BE2C (cell line): ENCODE data around the gene NTMT1.

Source experiments
- DNase-seq: peaks from one replicate; pipeline ENCODE4 v3.0.0-alpha.2; 2020
- H3K27me3 ChIP-seq: fragments of 250-450 bp; sonication (Bioruptor Pico); 2 replicates; pipeline ENCODE4 v1.5.1; 2020; ENCODE audit warnings: mild to moderate bottlenecking
- H3K36me3 ChIP-seq: fragments of 250-450 bp; sonication (Bioruptor Pico); 2 replicates; pipeline ENCODE4 v1.5.1; 2020; ENCODE audit warnings: mild to moderate bottlenecking
- H3K4me1 ChIP-seq: fragments of 250-450 bp; sonication (Bioruptor Pico); 2 replicates; pipeline ENCODE4 v1.5.1; 2020
- H3K4me3 ChIP-seq: 2 replicates; pipeline ENCODE4 v1.5.1; 2011; ENCODE audit warnings: low read depth, low read length
- H3K9me3 ChIP-seq: fragments of 250-450 bp; sonication (Bioruptor Pico); 2 replicates; pipeline ENCODE4 v1.5.1; 2020
- TF ChIP-seq, protein P1 (sequence below): IDR thresholded peaks from 2 replicates; pipeline ENCODE4 v1.5.1; 2012; ENCODE audit warnings: mild to moderate bottlenecking, low read depth, low read length

NTMT1 gene

DNA sequence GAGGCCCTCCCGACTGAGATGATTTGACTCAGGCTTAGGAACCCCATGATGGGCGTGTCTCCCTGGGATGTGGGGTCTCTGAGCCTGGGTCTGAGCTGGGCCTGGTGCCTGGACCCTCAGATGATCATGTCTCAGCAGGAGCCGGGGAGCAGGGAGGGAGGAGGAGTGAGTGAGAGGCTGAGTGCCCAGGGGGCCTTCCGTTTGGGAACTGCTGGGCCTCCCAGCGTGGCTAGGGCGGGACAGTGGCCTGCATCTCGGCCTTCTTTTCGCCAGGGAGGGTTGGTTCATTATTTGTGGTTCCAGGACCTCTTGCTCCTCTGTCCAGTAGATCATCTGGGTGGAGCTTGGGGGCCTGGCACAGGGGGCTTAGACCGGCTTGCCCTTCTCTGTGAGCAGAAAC lies 45.1 kb downstream of the NTMT1 start:
- Histone ChIP-seq H3K4me1 (no peaks in the 10 kb centered on the region; the same call in 1 of the 2 replicates), H3K9me3 (no peaks in the 10 kb centered on the region), H3K4me3 (no peak overlapping the region), H3K36me3 (no peaks in the 10 kb centered on the region), H3K27me3 (no peaks in the 10 kb centered on the region)
- no peak for DNase-seq
- TF ChIP-seq, protein P1, sequence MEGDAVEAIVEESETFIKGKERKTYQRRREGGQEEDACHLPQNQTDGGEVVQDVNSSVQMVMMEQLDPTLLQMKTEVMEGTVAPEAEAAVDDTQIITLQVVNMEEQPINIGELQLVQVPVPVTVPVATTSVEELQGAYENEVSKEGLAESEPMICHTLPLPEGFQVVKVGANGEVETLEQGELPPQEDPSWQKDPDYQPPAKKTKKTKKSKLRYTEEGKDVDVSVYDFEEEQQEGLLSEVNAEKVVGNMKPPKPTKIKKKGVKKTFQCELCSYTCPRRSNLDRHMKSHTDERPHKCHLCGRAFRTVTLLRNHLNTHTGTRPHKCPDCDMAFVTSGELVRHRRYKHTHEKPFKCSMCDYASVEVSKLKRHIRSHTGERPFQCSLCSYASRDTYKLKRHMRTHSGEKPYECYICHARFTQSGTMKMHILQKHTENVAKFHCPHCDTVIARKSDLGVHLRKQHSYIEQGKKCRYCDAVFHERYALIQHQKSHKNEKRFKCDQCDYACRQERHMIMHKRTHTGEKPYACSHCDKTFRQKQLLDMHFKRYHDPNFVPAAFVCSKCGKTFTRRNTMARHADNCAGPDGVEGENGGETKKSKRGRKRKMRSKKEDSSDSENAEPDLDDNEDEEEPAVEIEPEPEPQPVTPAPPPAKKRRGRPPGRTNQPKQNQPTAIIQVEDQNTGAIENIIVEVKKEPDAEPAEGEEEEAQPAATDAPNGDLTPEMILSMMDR = no peak

DNA sequence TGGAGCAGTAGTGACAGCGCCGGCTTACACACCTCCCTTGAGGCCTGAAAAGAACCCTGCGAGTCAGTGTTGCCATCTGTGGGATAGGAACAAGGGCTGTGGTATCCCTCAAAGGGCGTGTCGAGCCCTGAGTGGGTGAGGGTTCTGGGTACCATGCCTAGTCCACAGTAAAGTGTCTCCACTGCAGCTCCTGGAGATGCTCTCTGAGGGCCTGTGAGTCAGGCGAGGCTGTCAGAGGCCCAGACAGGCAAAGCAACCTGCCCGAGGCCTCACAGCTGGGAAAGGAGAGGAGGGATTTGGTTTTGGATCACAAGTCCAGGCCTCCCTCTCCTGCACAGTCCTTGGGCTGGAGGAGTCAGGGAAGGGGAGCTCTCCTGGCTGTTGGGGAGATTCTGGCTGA lies 45.6 kb downstream of the NTMT1 start:
- Histone ChIP-seq H3K27me3 (no peaks in the 10 kb centered on the region), H3K36me3 (no peaks in the 10 kb centered on the region)
- no peak for DNase-seq

DNA sequence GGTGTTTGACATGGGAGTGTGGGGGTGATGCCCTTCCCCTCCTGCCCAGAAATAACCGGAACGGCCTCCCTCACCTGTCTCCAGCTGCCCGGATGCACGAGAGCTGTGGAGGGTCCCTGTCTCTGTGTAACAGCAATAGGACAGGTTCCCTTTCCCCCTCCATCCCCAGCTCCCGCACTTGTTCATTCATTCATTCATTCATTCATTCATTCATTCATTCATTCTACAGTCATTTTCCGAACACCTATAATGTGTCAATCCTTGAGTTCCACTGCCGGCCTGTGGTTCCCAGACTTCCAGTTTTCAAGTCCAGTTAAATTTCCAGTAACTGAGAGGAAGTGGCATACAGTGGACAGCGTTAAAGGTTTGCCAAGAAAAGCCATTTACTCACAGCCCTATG lies 46.7 kb downstream of the NTMT1 start:
- TF ChIP-seq, protein P1 = no peak
- Histone ChIP-seq H3K36me3 (no peaks in the 10 kb centered on the region), H3K27me3 (no peaks in the 10 kb centered on the region), H3K4me3 (no peak overlapping the region), H3K9me3 (no peaks in the 10 kb centered on the region), H3K4me1 (no peaks in the 10 kb centered on the region; the same call in 1 of the 2 replicates)
- DNase-seq = no peak

More for the DNA sequence above, 45.6 kb downstream of the NTMT1 start:
- Histone ChIP-seq H3K9me3 (no peaks in the 10 kb centered on the region), H3K4me3 (no peak overlapping the region), H3K4me1 (no peaks in the 10 kb centered on the region; the same call in 1 of the 2 replicates)
- TF ChIP-seq, protein P1 = no peak

DNA sequence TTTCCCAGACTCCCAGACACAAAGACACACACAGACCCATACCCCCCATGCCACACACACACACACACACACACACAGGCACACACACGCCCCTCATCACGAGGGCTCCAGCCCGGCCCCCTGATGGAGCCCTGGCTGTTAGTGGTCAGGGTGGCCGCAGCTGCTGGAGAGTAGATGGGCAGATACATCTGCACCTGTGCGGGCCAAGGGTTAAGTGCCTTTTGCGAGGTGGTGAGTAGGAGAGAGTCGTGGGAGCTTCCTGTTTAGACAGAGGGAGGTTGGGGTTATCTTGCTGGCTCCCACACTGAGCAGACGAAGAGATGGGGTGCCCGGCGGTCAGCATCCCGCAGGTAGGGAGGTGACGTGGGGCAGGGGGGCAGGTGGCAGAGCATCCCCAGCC lies 47.6 kb downstream of the NTMT1 start:
- Histone ChIP-seq H3K27me3 (no peaks in the 10 kb centered on the region), H3K4me3 (no peak overlapping the region), H3K9me3 (no peaks in the 10 kb centered on the region), H3K36me3 (no peaks in the 10 kb centered on the region), H3K4me1 (no peaks in the 10 kb centered on the region; the same call in 1 of the 2 replicates)
- TF ChIP-seq, protein P1 = no peak
- DNase-seq = no peak

DNA sequence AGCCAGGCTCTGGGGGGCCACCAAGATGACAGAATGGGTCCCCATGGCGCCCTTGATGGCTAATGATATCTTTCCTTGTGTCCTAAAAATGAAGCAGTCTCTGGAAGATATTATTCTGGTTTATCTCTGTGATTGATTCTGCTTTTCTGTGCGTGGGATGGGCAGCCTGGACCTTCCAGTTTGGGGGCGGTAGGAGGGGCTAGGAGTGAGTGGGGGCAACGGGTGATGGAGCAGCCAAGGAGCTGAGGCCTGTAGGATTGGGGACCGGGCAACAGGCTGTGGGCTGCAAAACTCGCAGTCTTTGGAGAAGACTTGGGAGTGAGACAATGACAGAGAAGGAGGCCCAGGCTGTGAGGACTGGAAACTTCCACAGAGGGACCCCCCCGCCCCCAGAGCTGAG lies 48.3 kb downstream of the NTMT1 start:
- TF ChIP-seq, protein P1 = no peak
- Histone ChIP-seq H3K27me3 (no peaks in the 10 kb centered on the region), H3K4me3 (no peak overlapping the region), H3K4me1 (no peaks in the 10 kb centered on the region; the same call in 1 of the 2 replicates), H3K9me3 (no peaks in the 10 kb centered on the region), H3K36me3 (no peaks in the 10 kb centered on the region)
- no peak for DNase-seq

DNA sequence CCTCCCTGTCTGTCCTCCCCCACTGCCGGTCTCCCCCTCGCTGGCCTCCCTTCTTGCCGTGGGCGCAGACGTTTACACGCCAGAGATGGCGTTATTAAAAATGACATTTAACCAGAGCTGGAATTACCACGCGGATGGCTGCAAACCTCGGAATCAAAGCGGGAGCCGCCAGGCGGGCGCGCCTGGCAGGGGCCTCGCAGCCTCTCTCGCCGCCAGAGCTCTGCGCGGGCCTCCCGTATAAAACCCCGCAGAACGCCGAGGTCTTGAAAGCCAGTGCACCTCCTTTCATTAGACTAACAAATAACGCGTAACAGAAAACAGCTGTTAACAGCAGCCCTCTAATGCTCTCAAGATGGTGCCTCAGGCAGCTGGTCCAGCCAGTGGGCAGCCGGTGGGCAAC lies 49.7 kb downstream of the NTMT1 start:
- no peaks in the 10 kb centered on the region; the same call in 1 of the 2 replicates for H3K4me1 ChIP-seq
- no peaks in the 10 kb centered on the region for H3K36me3 ChIP-seq
- DNase-seq = peak; percentile 43
- H3K4me3 ChIP-seq = peak overlapping the region; percentile 23; the same call in 1 of the 2 replicates
- TF ChIP-seq, protein P1 = no peak
- no peaks in the 10 kb centered on the region for H3K9me3 ChIP-seq
- no peaks in the 10 kb centered on the region for H3K27me3 ChIP-seq
